HepG2 (cell line): Measurements from ENCODE around the gene ZNF189. TPM values are rescaled to one million over a fixed set of nuclear protein-coding genes. Genes with fewer than 3 reads are reported as not detected.
A peak's percentile ranks its signal among the peaks of the same experiment; 100 is the strongest.

Experiments
- FIP1L1 ChIP-seq: fragments of 200-400 bp; formaldehyde crosslinking; IDR thresholded peaks from 2 replicates; pipeline ENCODE4 v1.6.1; 2018; ENCODE audit warnings: low read depth, mild to moderate bottlenecking, low read length, moderate library complexity, borderline replicate concordance; ENCODE audit not compliant: insufficient read depth
- HNF1A ChIP-seq, 2 experiments: sonication (generic) in 1 of 2; formaldehyde crosslinking in 1 of 2; IDR thresholded peaks; 2 replicates each; pipeline versions ENCODE4 v1.4.0 to v1.6.1; 2016 to 2020; ENCODE audit warnings: borderline replicate concordance in 1 of 2, low read depth in 1 of 2, mild to moderate bottlenecking in 1 of 2, missing genetic modification reagents in 1 of 2
- PATZ1 ChIP-seq: sonication (generic); formaldehyde crosslinking; IDR thresholded peaks from 2 replicates; pipeline ENCODE4 v1.4.0; 2020; ENCODE audit warnings: missing genetic modification reagents
- PTBP1 ChIP-seq: fragments of 200-400 bp; formaldehyde crosslinking; IDR thresholded peaks from 2 replicates; pipeline ENCODE4 v1.6.1; 2018; ENCODE audit warnings: low read length, low read depth; ENCODE audit not compliant: poor library complexity, severe bottlenecking
- SCMH1 ChIP-seq: sonication (generic); formaldehyde crosslinking; IDR thresholded peaks from 2 replicates; pipeline ENCODE4 v1.9.0; 2021; ENCODE audit warnings: missing genetic modification reagents, mild to moderate bottlenecking, borderline replicate concordance
- SMAD1 ChIP-seq: sonication (generic); formaldehyde crosslinking; IDR thresholded peaks from 2 replicates; pipeline ENCODE4 v1.4.0; 2020; ENCODE audit warnings: missing genetic modification reagents, low read depth, mild to moderate bottlenecking, borderline replicate concordance
- SP4 ChIP-seq: sonication (generic); formaldehyde crosslinking; IDR thresholded peaks from 2 replicates; pipeline ENCODE4 v1.8.1; 2023; ENCODE audit warnings: mild to moderate bottlenecking, missing genetic modification reagents
- ZBTB38 ChIP-seq: sonication (generic); formaldehyde crosslinking; IDR thresholded peaks from 2 replicates; pipeline ENCODE4 v1.5.1; 2020; ENCODE audit warnings: mild to moderate bottlenecking, missing genetic modification reagents
- ZBTB43 ChIP-seq: sonication (generic); formaldehyde crosslinking; conservative IDR thresholded peaks from 2 replicates; pipeline ENCODE4 v1.4.0; 2020; ENCODE audit warnings: missing genetic modification reagents
- ZBTB8A ChIP-seq: sonication (generic); formaldehyde crosslinking; IDR thresholded peaks from 2 replicates; pipeline ENCODE4 v1.4.0; 2020; ENCODE audit warnings: mild to moderate bottlenecking, low read depth, missing genetic modification reagents, borderline replicate concordance
- ZC3H13 ChIP-seq: sonication (generic); formaldehyde crosslinking; IDR thresholded peaks from 2 replicates; pipeline ENCODE4 v1.8.1; 2023; ENCODE audit warnings: mild to moderate bottlenecking, missing genetic modification reagents, moderate library complexity
- ZFP36L2 ChIP-seq: sonication (generic); formaldehyde crosslinking; IDR thresholded peaks from 2 replicates; pipeline ENCODE4 v1.4.0; 2020; ENCODE audit warnings: missing genetic modification reagents
- ZNF10 ChIP-seq: sonication (generic); formaldehyde crosslinking; IDR thresholded peaks from 2 replicates; pipeline ENCODE4 v1.4.0; 2020; ENCODE audit warnings: mild to moderate bottlenecking, low read depth, missing genetic modification reagents, borderline replicate concordance
- ZNF232 ChIP-seq: sonication (generic); formaldehyde crosslinking; IDR thresholded peaks from 2 replicates; pipeline ENCODE4 v1.4.0; 2020; ENCODE audit warnings: missing genetic modification reagents, borderline replicate concordance
- ZNF431 ChIP-seq: sonication (generic); formaldehyde crosslinking; IDR thresholded peaks from 2 replicates; pipeline ENCODE4 v1.9.0; 2022; ENCODE audit warnings: missing genetic modification reagents, low read depth, mild to moderate bottlenecking, borderline replicate concordance
- ZNF543 ChIP-seq: sonication (generic); formaldehyde crosslinking; IDR thresholded peaks from 2 replicates; pipeline ENCODE4 v1.4.0; 2020; ENCODE audit warnings: mild to moderate bottlenecking, missing genetic modification reagents
- ZNF558 ChIP-seq: sonication (generic); formaldehyde crosslinking; IDR thresholded peaks from 2 replicates; pipeline ENCODE4 v1.9.0; 2022; ENCODE audit warnings: mild to moderate bottlenecking, missing genetic modification reagents, borderline replicate concordance
- ZNF597 ChIP-seq: sonication (generic); formaldehyde crosslinking; IDR thresholded peaks from 2 replicates; pipeline ENCODE4 v1.5.0; 2020; ENCODE audit warnings: missing genetic modification reagents
- ZNF766 ChIP-seq: sonication (generic); formaldehyde crosslinking; IDR thresholded peaks from 2 replicates; pipeline ENCODE4 v1.5.0; 2020; ENCODE audit warnings: missing genetic modification reagents, borderline replicate concordance
- polyA plus RNA-seq, 8 experiments: library from polyadenylated mRNA; depleted of rRNA in 3 of 8; stranded (reverse) in 7 of 8; unstranded in 1 of 8; fragments of >200 nt; fragmentation: Illumina TruSeq in 4 of 8; extraction: Trizol in 4 of 8; gene quantifications; 2 replicates each; pipeline versions ENCODE4 v1.2.1 to v1.2.3, GENCODE V29; 2011 to 2016; ENCODE audit warnings: low read depth in 4 of 8, missing spikeins in 1 of 8, mixed read lengths in 1 of 8; ENCODE audit not compliant: insufficient read depth in 1 of 8
- total RNA-seq, 5 experiments: library from RNA; depleted of rRNA; stranded (reverse); fragments of >200 nt; fragmentation: Illumina TruSeq; extraction: Trizol; gene quantifications; 2 replicates each; pipeline ENCODE4 v1.2.3, GENCODE V29; 2016; ENCODE audit warnings: low read depth in 1 of 5

Gene ZNF189
- total and polyA plus RNA-seq, 2 of the 13 experiments (the other 11 are each of a cell fraction or from before 2014, with no cell fraction given) = 8.4 to 50.0 TPM

- 0 out of 2 replicates have a peak, but pooled peaks have one; percentile 41 for TF ChIP-seq HNF1A (IDR thresholded peaks at IDR 0.05; ENCODE audit: low read depth)
- peak; percentile 89; the same call in 1 of the 2 replicates for TF ChIP-seq HNF1A (CRISPR knock-in tag; IDR thresholded peaks at IDR 0.05; ENCODE audit: borderline replicate concordance)
- no peak for TF ChIP-seq ZNF10 (CRISPR knock-in tag)
- TF ChIP-seq ZNF558 (CRISPR knock-in tag) = no peak
- peak; percentile 60; the same call in 1 of the 2 replicates for TF ChIP-seq ZNF232 (CRISPR knock-in tag)
- TF ChIP-seq SMAD1 (CRISPR knock-in tag) = no peak
- no peak for TF ChIP-seq ZBTB38
- no peak for TF ChIP-seq FIP1L1
- no peak for TF ChIP-seq SCMH1 (CRISPR knock-in tag)
- TF ChIP-seq ZNF766 = no peak
- no peak for TF ChIP-seq ZFP36L2 (CRISPR knock-in tag)
- TF ChIP-seq ZNF597 (CRISPR knock-in tag) = no peak
- TF ChIP-seq ZNF543 = no peak
- TF ChIP-seq ZNF431 (CRISPR knock-in tag) = no peak
- no peak for TF ChIP-seq ZBTB8A (CRISPR knock-in tag)
- peak; percentile 40; the same call in 1 of the 2 replicates for TF ChIP-seq SP4
- peak; percentile 32; the same call in 1 of the 2 replicates for TF ChIP-seq PATZ1
- no peak for TF ChIP-seq ZC3H13 (CRISPR knock-in tag)
- no peak for TF ChIP-seq PTBP1
- TF ChIP-seq ZBTB43 (CRISPR knock-in tag) = 0 out of 2 replicates have a peak, but pooled peaks have one; percentile 34
These were observed 23.0 kb downstream of the ZNF189 start (continued) for GRCh38 chr9:101421653-101422065.
